Gastrocnemius medialis (tissue), 4 donors: Measurements from ENCODE around the gene RPL28. TPM values are rescaled to one million over a fixed set of nuclear protein-coding genes. Genes with fewer than 3 reads are reported as not detected.

Experiments
- ATAC-seq, 2 donors: fragments of 150-250 bp; one replicate each; pipeline ENCODE4 v1.9.1; 2016
- DNase-seq, 2 donors: peaks; one replicate each; pipeline ENCODE4 v3.0.0-alpha.2; 2019
- H3K27ac ChIP-seq, 4 donors: fragments of 200-600 bp; sonication (generic); 1 replicate in 1 of 4; 2 replicates in 3 of 4; pipeline ENCODE4 v1.5.1; 2016 to 2018; ENCODE audit warnings: mild to moderate bottlenecking in 2 of 4, moderate library complexity in 1 of 4
- H3K27me3 ChIP-seq, 3 donors: fragments of 200-600 bp; sonication (generic) in 2 of 3; 1 replicate in 1 of 3; 2 replicates in 2 of 3; pipeline versions ENCODE4 v1.5.1 to v1.6.0; 2016 to 2019; ENCODE audit warnings: mild to moderate bottlenecking in 1 of 3, moderate library complexity in 1 of 3
- H3K36me3 ChIP-seq, 2 donors: fragments of 200-600 bp; sonication (generic) in 1 of 2; one replicate each; pipeline ENCODE4 v1.5.1; 2017 to 2018
- H3K4me1 ChIP-seq, 2 donors: fragments of 200-600 bp; sonication (generic) in 1 of 2; one replicate each; pipeline ENCODE4 v1.5.1; 2016 to 2017; ENCODE audit warnings: mild to moderate bottlenecking in 2 of 2
- H3K4me3 ChIP-seq, 4 donors: fragments of 200-600 bp; sonication (generic) in 3 of 4; 1 replicate in 1 of 4; 2 replicates in 3 of 4; pipeline ENCODE4 v1.5.1; 2016 to 2019; ENCODE audit warnings: mild to moderate bottlenecking in 2 of 4
- H3K9me3 ChIP-seq, 3 donors: fragments of 200-600 bp; sonication (generic) in 2 of 3; 1 replicate in 1 of 3; 2 replicates in 2 of 3; pipeline ENCODE4 v1.5.1; 2016 to 2019
- CTCF ChIP-seq, 5 experiments: fragments of 450-650 bp in 3 of 5; fragments of 200-600 bp in 2 of 5; sonication (generic) in 2 of 5; IDR thresholded peaks in 4 of 5; conservative IDR thresholded peaks in 1 of 5; 1 replicate in 4 of 5; 2 replicates in 1 of 5; pipeline ENCODE4 v1.5.1; 2016 to 2019; ENCODE audit warnings: antibody characterized with exemption in 5 of 5, mild to moderate bottlenecking in 3 of 5, moderate library complexity in 3 of 5
- POLR2A ChIP-seq, 2 donors: fragments of 450-650 bp; IDR thresholded peaks; one replicate each; pipeline ENCODE4 v1.6.1; 2017; ENCODE audit warnings: antibody characterized with exemption in 2 of 2, mild to moderate bottlenecking in 2 of 2, moderate library complexity in 2 of 2
- in situ Hi-C, 4 donors: fragments of 200-750 bp; cut with MboI; loops; one replicate each; pipeline versions ENCODE4 v1.15.0 to v1.8.0; 2017; ENCODE audit warnings: low sequenced_read_pairs in 4 of 4
- intact Hi-C: fragments of 100-400 bp; cut with DNase I; formaldehyde crosslinking; loops from one replicate; pipeline ENCODE4 v1.15.1; 2023; ENCODE audit warnings: low total_unique reads
- total RNA-seq, 4 donors: library from RNA; depleted of rRNA; stranded (reverse); fragments of >200 nt; gene quantifications; one replicate each; pipeline versions ENCODE4 v1.1.0 to v1.2.3, GENCODE V29; 2016

The RPL28 gene
- total RNA-seq, 4 donors from 2014 or later: 123 to 278 (median 206) TPM

- Histone ChIP-seq H3K27me3 (peaks cover 75 to 90% (median 90%) of the 10 kb centered on the region in 3 donors), H3K27ac (no peak overlapping the region), H3K4me3 (no peak overlapping the region), H3K9me3 (no peaks in the 10 kb centered on the region), H3K36me3 (no peaks in the 10 kb centered on the region), H3K4me1 (no peaks in the 10 kb centered on the region)
- in situ Hi-C loops: loop anchor here in 1 of 4 donors (10.0 kb wide), 1 partner anchor 291 kb away; no protein-coding TSS in a partner anchor
- TF ChIP-seq POLR2A (IDR thresholded peaks at IDR 0.05) (no peak), CTCF (IDR thresholded peaks at IDR 0.05 in 4 of 5, conservative IDR thresholded peaks at IDR 0.05 in 1 of 5) (no peak)
- DNase-seq (no peak), ATAC-seq (no peak)
- intact Hi-C loops: no loop called here
Observed at GRCh38 chr19:55373306-55373992, 12.3 kb upstream of the RPL28 start.

- H3K27me3 ChIP-seq: peaks cover 68 to 83% (median 83%) of the 10 kb centered on the region in 3 donors
- DNase-seq (no peak), ATAC-seq (no peak)
- H3K4me3 ChIP-seq: no peak overlapping the region
- H3K9me3 ChIP-seq: no peaks in the 10 kb centered on the region
- in situ Hi-C loops (loop anchor here in 1 of 4 donors (10.0 kb wide), 1 partner anchor 291 kb away; no protein-coding TSS in a partner anchor), intact Hi-C loops (no loop called here)
- no peaks in the 10 kb centered on the region for H3K36me3 ChIP-seq
- no peak overlapping the region for H3K27ac ChIP-seq
- TF ChIP-seq POLR2A (IDR thresholded peaks at IDR 0.05) (no peak), CTCF (IDR thresholded peaks at IDR 0.05 in 4 of 5, conservative IDR thresholded peaks at IDR 0.05 in 1 of 5) (no peak)
- H3K4me1 ChIP-seq: no peaks in the 10 kb centered on the region
Observed at GRCh38 chr19:55373993-55374757, 11.6 kb upstream of the RPL28 start.

GRCh38 chr19:55376241-55376933, 9.3 kb upstream of the RPL28 start, which contains the start of gene TMEM190:
Gene TMEM190, plus strand, starts transcription at chr19:55376826. Its CDS starts 28 bp downstream, at chr19:55376854.
- DNase-seq (no peak), ATAC-seq (no peak)
- intact Hi-C loops (no loop called here), in situ Hi-C loops (loop anchor here in 1 of 4 donors (10.0 kb wide), 1 partner anchor 288 kb away; no protein-coding TSS in a partner anchor)
- peaks cover 51 to 65% (median 63%) of the 10 kb centered on the region in 3 donors for H3K27me3 ChIP-seq
- H3K9me3 ChIP-seq: no peaks in the 10 kb centered on the region
- no peak within 1 kb of the TSS for H3K4me3 ChIP-seq
- H3K4me1 ChIP-seq: no peaks in the 10 kb centered on the region
- H3K27ac ChIP-seq: no peak within 1 kb of the TSS
- TF ChIP-seq CTCF (IDR thresholded peaks at IDR 0.05 in 4 of 5, conservative IDR thresholded peaks at IDR 0.05 in 1 of 5): no peak
- no peak for TF ChIP-seq POLR2A (IDR thresholded peaks at IDR 0.05)
- no peaks in the 10 kb centered on the region for H3K36me3 ChIP-seq

- DNase-seq: no peak
- Histone ChIP-seq H3K27me3 (peaks cover 40 to 54% (median 51%) of the 10 kb centered on the region in 3 donors), H3K9me3 (no peaks in the 10 kb centered on the region), H3K27ac (no peak overlapping the region), H3K36me3 (no peaks in the 10 kb centered on the region), H3K4me1 (no peaks in the 10 kb centered on the region), H3K4me3 (no peak overlapping the region)
- ATAC-seq: no peak
- TF ChIP-seq CTCF (IDR thresholded peaks at IDR 0.05 in 4 of 5, conservative IDR thresholded peaks at IDR 0.05 in 1 of 5) (no peak), POLR2A (IDR thresholded peaks at IDR 0.05) (no peak)
- intact Hi-C loops: no loop called here
- in situ Hi-C loops: loop anchor here in 1 of 4 donors (10.0 kb wide), 1 partner anchor 287 kb away; no protein-coding TSS in a partner anchor
Observed at GRCh38 chr19:55377356-55378131, 8.2 kb upstream of the RPL28 start.
